H9 (cell line): Measurements from ENCODE around the gene DCLK2. TPM values are rescaled to one million over a fixed set of nuclear protein-coding genes. Genes with fewer than 3 reads are reported as not detected.

ENCODE experiments used
- DNase-seq: peaks from one replicate; pipeline ENCODE4 v3.0.0-alpha.2; 2017
- H2AFZ ChIP-seq: one replicate; pipeline ENCODE4 v1.6.1; 2013; ENCODE audit warnings: mild to moderate bottlenecking, low read length, control low read depth, moderate library complexity
- H2AK5ac ChIP-seq: 2 replicates; pipeline ENCODE4 v1.6.1; 2013; ENCODE audit warnings: low read length, control low read depth, mixed read lengths; ENCODE audit not compliant: insufficient read length
- H2BK120ac ChIP-seq: one replicate; pipeline ENCODE4 v1.6.1; 2013; ENCODE audit warnings: low read depth, mild to moderate bottlenecking, low read length, control low read depth, inconsistent platforms; ENCODE audit not compliant: poor library complexity, severe bottlenecking
- H2BK12ac ChIP-seq: 2 replicates; pipeline ENCODE4 v1.6.1; 2013; ENCODE audit warnings: low read length, control low read depth, mixed read lengths, low read depth; ENCODE audit not compliant: insufficient read length
- H2BK15ac ChIP-seq: 2 replicates; pipeline ENCODE4 v1.6.1; 2013; ENCODE audit warnings: low read depth, low read length, control low read depth
- H2BK20ac ChIP-seq: one replicate; pipeline ENCODE4 v1.6.1; 2013; ENCODE audit warnings: low read depth, mild to moderate bottlenecking, low read length, control low read depth, inconsistent platforms; ENCODE audit not compliant: poor library complexity, severe bottlenecking
- H2BK5ac ChIP-seq: 2 replicates; pipeline ENCODE4 v1.6.1; 2013; ENCODE audit warnings: low read length, control low read depth, mixed read lengths; ENCODE audit not compliant: insufficient read length
- H3K14ac ChIP-seq: 2 replicates; pipeline ENCODE4 v1.6.1; 2013; ENCODE audit warnings: low read length, control low read depth; ENCODE audit not compliant: insufficient read depth
- H3K18ac ChIP-seq: 2 replicates; pipeline ENCODE4 v1.6.1; 2013; ENCODE audit warnings: low read depth, mild to moderate bottlenecking, mixed read lengths, low read length, control low read depth; ENCODE audit not compliant: insufficient read length
- H3K23ac ChIP-seq: 2 replicates; pipeline ENCODE4 v1.6.1; 2013; ENCODE audit warnings: low read length, control low read depth, mixed read lengths, low read depth; ENCODE audit not compliant: insufficient read length
- H3K23me2 ChIP-seq: 2 replicates; pipeline ENCODE4 v1.6.1; 2013; ENCODE audit warnings: low read depth, mild to moderate bottlenecking, mixed read lengths, low read length, control low read depth; ENCODE audit not compliant: insufficient read length, poor library complexity, severe bottlenecking
- H3K27ac ChIP-seq: 2 replicates; pipeline ENCODE4 v1.5.1; 2013; ENCODE audit warnings: low read length, control low read depth, mixed read lengths, low read depth; ENCODE audit not compliant: insufficient read length
- H3K27me3 ChIP-seq: 2 replicates; pipeline ENCODE4 v1.6.1; 2013; ENCODE audit warnings: low read length, control low read depth, inconsistent platforms; ENCODE audit not compliant: insufficient read depth
- H3K4ac ChIP-seq: 2 replicates; pipeline ENCODE4 v1.6.1; 2013; ENCODE audit warnings: low read depth, mild to moderate bottlenecking, control low read depth, inconsistent platforms, low read length, moderate library complexity
- H3K4me1 ChIP-seq: 2 replicates; pipeline ENCODE4 v1.6.1; 2013; ENCODE audit warnings: low read length, control low read depth, inconsistent platforms; ENCODE audit not compliant: insufficient read depth
- H3K4me2 ChIP-seq: 2 replicates; pipeline ENCODE4 v1.6.1; 2013; ENCODE audit warnings: low read length, control low read depth, mixed read lengths; ENCODE audit not compliant: insufficient read length, insufficient read depth
- H3K56ac ChIP-seq: 2 replicates; pipeline ENCODE4 v1.6.1; 2013; ENCODE audit warnings: low read depth, mild to moderate bottlenecking, mixed read lengths, low read length, control low read depth; ENCODE audit not compliant: insufficient read length
- H3K79me1 ChIP-seq: 2 replicates; pipeline ENCODE4 v1.6.1; 2013; ENCODE audit warnings: low read depth, mild to moderate bottlenecking, moderate library complexity, low read length, control low read depth, inconsistent platforms; ENCODE audit not compliant: insufficient read depth, poor library complexity, severe bottlenecking
- H3K79me2 ChIP-seq: 2 replicates; pipeline ENCODE4 v1.6.1; 2013; ENCODE audit warnings: low read length, control low read depth, inconsistent platforms; ENCODE audit not compliant: insufficient read depth
- H3K9ac ChIP-seq: 2 replicates; pipeline ENCODE4 v1.6.1; 2013; ENCODE audit warnings: low read length, control low read depth, mixed read lengths; ENCODE audit not compliant: insufficient read length; ENCODE audit errors: extremely low read depth
- H3K9me3 ChIP-seq: one replicate; pipeline ENCODE4 v1.6.1; 2013; ENCODE audit warnings: low read depth, low read length, inconsistent platforms; ENCODE audit not compliant: control insufficient read depth
- H3T11ph ChIP-seq: one replicate; pipeline ENCODE4 v1.6.1; 2013; ENCODE audit warnings: mild to moderate bottlenecking, low read length, control low read depth, inconsistent platforms
- H4K20me1 ChIP-seq: one replicate; pipeline ENCODE4 v1.6.1; 2013; ENCODE audit not compliant: control insufficient read depth, insufficient read length, insufficient read depth
- H4K5ac ChIP-seq: 2 replicates; pipeline ENCODE4 v1.6.1; 2013; ENCODE audit warnings: low read depth, mild to moderate bottlenecking, mixed read lengths, low read length, control low read depth; ENCODE audit not compliant: insufficient read length
- H4K8ac ChIP-seq: replicated peaks from 2 replicates; pipeline ENCODE4 v1.6.1; 2013; ENCODE audit warnings: low read length, control low read depth, mixed read lengths, low read depth; ENCODE audit not compliant: insufficient read length
- H4K91ac ChIP-seq: 2 replicates; pipeline ENCODE4 v1.6.1; 2013; ENCODE audit warnings: low read depth, mild to moderate bottlenecking, moderate library complexity, mixed read lengths, low read length, control low read depth; ENCODE audit not compliant: insufficient read length
- H3K27ac Mint-ChIP-seq, 3 experiments: 2 replicates in 2 of 3; 3 replicates in 1 of 3; pipeline ENCODE4 v1.8.0; 2020 to 2021; ENCODE audit warnings: mixed read lengths in 3 of 3, mild to moderate bottlenecking in 1 of 3, moderate library complexity in 1 of 3
- H3K27me3 Mint-ChIP-seq: 2 replicates; pipeline ENCODE4 v1.8.0; 2021; ENCODE audit warnings: low read depth, mild to moderate bottlenecking, moderate library complexity, mixed read lengths
- H3K36me3 Mint-ChIP-seq, 3 experiments: 2 replicates in 2 of 3; 3 replicates in 1 of 3; pipeline ENCODE4 v1.8.0; 2020 to 2021; ENCODE audit warnings: low read depth in 3 of 3, mixed read lengths in 3 of 3; ENCODE audit not compliant: insufficient read depth in 1 of 3
- H3K4me1 Mint-ChIP-seq, 2 experiments: 2 replicates each; pipeline ENCODE4 v1.8.0; 2020; ENCODE audit warnings: mixed read lengths in 2 of 2
- H3K4me3 Mint-ChIP-seq, 2 experiments: 2 replicates in 1 of 2; 3 replicates in 1 of 2; pipeline ENCODE4 v1.8.0; 2020 to 2021; ENCODE audit warnings: mild to moderate bottlenecking in 2 of 2, mixed read lengths in 2 of 2, moderate library complexity in 1 of 2
- H3K9me3 Mint-ChIP-seq, 2 experiments: 2 replicates in 1 of 2; 3 replicates in 1 of 2; pipeline ENCODE4 v1.8.0; 2020; ENCODE audit warnings: mild to moderate bottlenecking in 2 of 2, mixed read lengths in 2 of 2, moderate library complexity in 1 of 2
- CTCF ChIP-seq: fragments of 200-600 bp; sonication (generic); conservative IDR thresholded peaks from 3 replicates; pipeline ENCODE4 v1.8.0; 2021; ENCODE audit warnings: antibody characterized with exemption, mild to moderate bottlenecking
- WGBS: extraction: QIAGEN DNeasy Blood & Tissue Kit; methylation state at CpG from one replicate; pipeline ENCODE4 v1.1.7; 2013; ENCODE audit warnings: missing lambda C conversion rate, low lambda C conversion rate, mixed read lengths; ENCODE audit not compliant: insufficient read length; ENCODE audit errors: extremely low coverage; 5-methylcytosine and 5-hydroxymethylcytosine counted together
- total RNA-seq: library from RNA; stranded (reverse); gene quantifications from 2 replicates; pipeline ENCODE4 v1.2.1, GENCODE V29; 2021

The DCLK2 gene
- total RNA-seq, 1 experiment from 2014 or later = 0.33 TPM

GRCh38 chr4:150050566-150050965 is 27.7 kb upstream of the DCLK2 start:
- no peak overlapping the region for H3K4me3 Mint-ChIP-seq
- H3T11ph ChIP-seq = no peak overlapping the region

More at GRCh38 chr4:150050566-150050965, 27.7 kb upstream of the DCLK2 start:
- H3K4me1 Mint-ChIP-seq = peaks cover 5 to 9% of the 10 kb centered on the region in 2 experiments
- no peaks in the 10 kb centered on the region for H3K36me3 Mint-ChIP-seq
- Histone ChIP-seq H2AFZ (no peak overlapping the region), H2BK5ac (no peak overlapping the region), H3K79me2 (no peaks in the 10 kb centered on the region), H3K27me3 (no peaks in the 10 kb centered on the region), H4K5ac (no peak overlapping the region), H3K23ac (no peak overlapping the region), H3K9me3 (no peaks in the 10 kb centered on the region), H4K20me1 (no peaks in the 10 kb centered on the region), H3K4me1 (no peaks in the 10 kb centered on the region), H2BK20ac (no peak overlapping the region), H3K18ac (no peak overlapping the region), H3K79me1 (no peaks in the 10 kb centered on the region), H2BK15ac (no peak overlapping the region), H3K27ac (no peak overlapping the region), H4K91ac (no peak overlapping the region), H3K9ac (no peak overlapping the region), H3K14ac (no peak overlapping the region), H3K23me2 (no peaks in the 10 kb centered on the region), H2AK5ac (no peak overlapping the region), H3K4ac (no peak overlapping the region), H3K56ac (no peak overlapping the region), H4K8ac (no peak overlapping the region), H2BK120ac (no peak overlapping the region), H3K4me2 (no peak overlapping the region), H2BK12ac (no peak overlapping the region)
- no peak for TF ChIP-seq CTCF
- no peaks in the 10 kb centered on the region for H3K27me3 Mint-ChIP-seq
- H3K27ac Mint-ChIP-seq = no peak overlapping the region
- no peak for DNase-seq
- WGBS = no CpG with 5 or more reads among the region's 4 CpGs
- peaks cover 0 to under 1% of the 10 kb centered on the region in 2 experiments; a peak in 1 of 5 replicates for H3K9me3 Mint-ChIP-seq
